SIG-M5 (cell line): Measurements from ENCODE around the gene SERPINB8.
"Not testable (repeated sequence)": the region's sequence is repeated elsewhere in the genome, so short reads cannot be mapped to it uniquely, and the experiment has no call there.

Experiments
- DNase-seq: peaks from one replicate; lab custom pipeline; 2025; lab: John Stamatoyannopoulos, UW

The SERPINB8 gene, protein sequence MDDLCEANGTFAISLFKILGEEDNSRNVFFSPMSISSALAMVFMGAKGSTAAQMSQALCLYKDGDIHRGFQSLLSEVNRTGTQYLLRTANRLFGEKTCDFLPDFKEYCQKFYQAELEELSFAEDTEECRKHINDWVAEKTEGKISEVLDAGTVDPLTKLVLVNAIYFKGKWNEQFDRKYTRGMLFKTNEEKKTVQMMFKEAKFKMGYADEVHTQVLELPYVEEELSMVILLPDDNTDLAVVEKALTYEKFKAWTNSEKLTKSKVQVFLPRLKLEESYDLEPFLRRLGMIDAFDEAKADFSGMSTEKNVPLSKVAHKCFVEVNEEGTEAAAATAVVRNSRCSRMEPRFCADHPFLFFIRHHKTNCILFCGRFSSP

DNA sequence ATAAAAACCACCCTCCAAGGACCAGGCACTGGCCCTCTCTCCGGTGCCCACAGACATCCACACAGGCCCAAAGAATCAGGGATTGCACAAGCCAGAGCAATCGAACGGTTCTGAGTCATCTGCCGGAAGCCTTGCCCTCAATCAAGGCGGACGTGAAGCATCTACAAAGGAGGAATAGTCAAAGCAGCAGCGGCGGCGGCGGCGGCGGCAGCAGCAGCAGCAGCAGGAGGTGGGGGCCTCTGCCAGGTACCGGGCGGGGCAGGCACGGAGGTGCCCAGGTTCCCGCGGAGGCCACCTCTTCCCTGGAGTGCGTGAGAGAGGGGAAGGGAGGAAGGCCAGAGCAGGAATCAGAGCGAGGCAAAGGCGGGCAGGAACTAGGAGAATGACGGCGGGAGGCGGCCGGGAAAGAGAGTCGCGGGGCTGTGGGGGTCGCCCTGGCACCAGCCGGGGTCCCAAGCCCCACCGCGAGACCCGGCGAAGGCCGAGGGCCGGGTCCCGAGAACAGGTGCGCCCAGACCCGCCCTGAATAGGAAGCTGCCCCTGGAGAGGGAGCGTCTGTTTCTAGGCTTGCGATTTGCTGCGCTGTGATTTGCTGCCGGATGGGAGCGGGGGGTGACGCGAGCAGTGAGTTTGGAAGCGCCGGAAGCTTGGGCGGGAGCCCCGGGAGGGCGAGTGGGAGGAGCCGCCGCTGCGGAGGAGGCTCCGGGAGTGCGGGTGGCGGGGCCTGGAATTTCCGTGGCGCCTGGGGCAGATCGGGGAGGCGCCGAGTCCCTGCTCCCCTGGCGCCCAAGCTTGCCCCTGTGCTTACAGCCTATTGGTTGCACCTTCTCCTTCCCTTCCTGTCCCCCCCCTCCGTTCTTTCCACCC lies at the start of gene SERPINB8:
Gene SERPINB8 (plus strand): TSS at position 140 of the 867 bp plus-strand sequence. CDS start 8,228 bp downstream, outside the sequence.
- peak; percentile 67 for DNase-seq

DNA sequence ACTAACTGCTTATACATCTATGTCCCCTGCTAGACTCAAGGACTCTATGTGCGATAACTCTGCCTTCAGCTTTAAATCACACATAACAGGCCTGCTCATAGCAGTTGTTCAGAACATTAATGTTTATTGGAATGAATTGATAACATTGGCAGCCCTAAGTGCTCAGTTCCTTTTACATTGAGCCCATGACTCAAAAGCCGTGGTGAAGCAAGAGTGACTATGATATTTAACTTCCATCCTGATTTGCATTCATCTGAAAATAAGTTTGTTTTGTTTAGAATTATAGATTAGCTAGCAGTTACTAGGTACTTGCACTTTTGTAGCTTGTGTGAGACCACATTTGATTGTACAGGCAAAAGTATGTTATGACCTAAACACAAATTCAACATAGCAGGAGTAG lies 47.8 kb upstream of the SERPINB8 start:
- no peak for DNase-seq

DNA sequence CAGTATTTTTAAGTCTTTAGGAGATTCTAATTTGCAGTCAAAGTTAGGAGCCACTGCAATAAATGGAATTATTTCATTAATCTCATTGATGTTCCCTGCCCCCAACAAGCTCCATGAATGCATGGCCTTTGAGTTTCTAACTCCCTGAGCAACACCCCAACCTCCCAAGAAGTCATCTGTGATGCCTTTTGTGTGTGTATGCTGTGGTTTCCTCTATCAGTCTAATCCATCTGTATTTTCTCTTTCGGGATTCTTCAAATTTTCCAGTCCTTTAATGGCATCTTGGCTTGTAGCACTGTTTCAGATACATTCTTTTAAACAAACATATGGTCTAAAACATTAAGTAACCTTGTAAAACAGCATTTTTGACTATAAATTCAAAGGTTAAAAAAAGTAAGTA lies 45.3 kb upstream of the SERPINB8 start:
- DNase-seq: no peak

DNA sequence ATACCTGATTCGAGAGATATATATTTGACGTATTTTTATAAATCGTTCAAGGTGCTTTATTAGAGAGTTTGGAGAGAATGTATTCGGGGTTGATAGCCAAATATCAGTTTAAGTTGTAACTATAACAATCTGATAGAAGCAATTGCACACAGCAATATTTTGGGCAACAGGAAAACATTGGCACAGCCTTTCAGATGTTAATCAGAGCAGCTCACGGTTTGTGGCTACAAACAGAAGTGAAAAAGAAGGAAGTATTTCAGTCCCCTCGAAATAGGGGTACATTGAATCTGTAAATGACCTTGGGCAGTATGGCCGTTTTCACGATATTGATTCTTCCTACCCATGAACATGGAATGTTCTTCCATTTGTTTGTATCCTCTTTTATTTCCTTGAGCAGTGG lies 41.5 kb upstream of the SERPINB8 start:
- peak; percentile 33 for DNase-seq

DNA sequence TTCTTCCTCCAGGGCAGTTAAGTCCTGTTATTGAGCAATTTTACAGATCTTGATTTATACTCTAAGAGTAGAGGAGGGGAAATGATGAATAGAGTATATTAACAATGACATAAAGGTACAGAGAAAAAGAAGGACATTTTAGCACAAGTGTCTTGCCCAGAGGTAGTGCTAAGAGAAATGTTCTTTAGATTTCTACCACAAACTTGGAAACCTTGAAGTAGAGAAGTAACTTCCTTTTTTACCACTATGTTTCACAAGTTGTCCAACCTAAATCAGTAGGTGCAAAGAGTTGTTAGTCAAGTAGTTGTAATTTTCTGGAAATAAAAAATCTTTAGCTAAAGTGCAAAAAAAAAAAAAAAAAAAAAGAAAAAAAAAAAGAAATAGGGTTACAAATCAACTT lies 40.5 kb upstream of the SERPINB8 start:
- DNase-seq: not testable (repeated sequence)

DNA sequence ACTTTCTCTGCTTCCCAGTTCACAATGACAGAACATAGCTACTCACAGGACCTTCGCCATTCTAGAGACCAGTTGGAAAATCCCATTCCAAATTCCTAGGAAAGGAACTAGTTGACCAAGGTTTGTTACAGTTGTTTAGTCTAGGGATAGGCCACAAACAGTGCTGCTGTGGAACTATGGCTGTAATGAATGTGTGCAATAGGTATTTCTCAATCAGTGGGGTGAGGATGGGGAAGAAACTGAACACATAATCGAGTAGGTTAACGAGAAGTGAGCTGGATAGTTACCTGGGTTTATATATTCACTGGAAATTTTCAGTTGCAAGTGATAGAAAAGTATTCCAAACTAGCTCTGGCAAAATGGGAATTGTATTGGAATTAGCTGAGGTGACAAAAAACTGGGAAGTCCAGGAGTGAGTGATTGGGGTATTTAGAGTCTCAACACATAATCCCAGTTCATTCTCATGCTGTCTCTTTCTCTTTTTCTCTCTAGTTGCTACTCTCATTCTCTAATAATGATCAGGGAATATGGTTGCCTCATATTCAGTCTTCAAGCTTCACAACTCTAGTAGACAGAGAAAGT lies 39.0 kb upstream of the SERPINB8 start:
- peak; percentile 13 for DNase-seq

DNA sequence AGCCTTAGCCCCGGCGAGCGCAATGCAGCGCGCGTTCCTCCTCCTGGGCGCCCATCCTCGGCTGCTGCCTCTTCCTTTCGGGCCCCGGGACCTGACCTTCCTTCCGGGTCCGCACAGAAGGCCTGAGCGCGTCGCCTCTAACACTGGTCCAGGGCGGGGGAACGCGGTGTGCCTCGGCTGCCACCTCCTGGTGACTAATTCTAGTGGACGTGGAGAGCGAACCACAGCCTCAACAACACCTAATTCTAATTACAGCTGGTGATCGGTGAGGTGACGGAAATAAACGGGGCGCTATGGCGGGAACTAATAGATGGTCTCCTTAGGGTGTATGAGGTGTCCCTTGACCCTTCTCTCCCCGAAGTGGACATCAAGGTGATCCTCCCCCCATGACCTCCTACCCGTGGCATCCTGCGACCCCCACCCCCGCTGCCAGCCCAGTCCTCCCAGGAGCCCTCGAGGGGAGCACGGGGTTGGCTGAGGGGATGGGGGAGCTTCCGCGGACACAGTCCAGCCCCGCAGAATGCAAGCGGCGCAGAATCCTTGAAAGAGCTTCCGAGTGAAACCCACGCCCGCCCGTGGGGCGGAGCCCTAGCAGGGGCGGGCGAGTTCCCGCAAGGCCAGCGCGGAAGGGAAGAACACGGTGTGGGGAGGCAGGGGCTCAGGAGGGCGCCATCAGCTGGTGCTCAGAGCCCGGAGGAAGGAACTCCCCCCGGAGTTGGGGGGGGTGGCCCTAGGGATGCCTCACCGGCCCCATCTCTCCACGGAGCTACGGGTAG lies 33.5 kb upstream of the SERPINB8 start:
- DNase-seq: peak; percentile 28

DNA sequence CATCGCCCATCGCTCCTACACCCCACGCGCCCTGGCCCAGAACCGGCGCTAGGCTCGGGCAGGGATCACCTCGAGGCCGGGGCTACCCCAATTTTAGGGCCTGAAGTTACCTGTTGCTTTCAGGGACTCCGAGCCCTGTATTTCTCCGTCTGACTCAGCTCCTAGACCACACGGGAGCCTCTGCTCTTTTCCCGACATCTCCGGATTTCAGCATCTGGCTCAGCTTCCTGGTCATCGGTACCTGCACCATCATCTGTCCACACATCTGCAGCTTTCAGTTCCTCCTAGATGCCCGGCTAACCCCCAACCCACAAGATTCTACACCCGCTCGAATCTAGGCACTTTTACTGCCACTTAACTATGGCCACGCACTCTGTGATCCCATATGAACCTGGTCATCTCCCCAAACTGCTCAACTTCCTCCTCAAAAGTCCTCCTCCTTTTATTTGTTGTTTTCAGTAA lies 32.9 kb upstream of the SERPINB8 start:
- DNase-seq: no peak

DNA sequence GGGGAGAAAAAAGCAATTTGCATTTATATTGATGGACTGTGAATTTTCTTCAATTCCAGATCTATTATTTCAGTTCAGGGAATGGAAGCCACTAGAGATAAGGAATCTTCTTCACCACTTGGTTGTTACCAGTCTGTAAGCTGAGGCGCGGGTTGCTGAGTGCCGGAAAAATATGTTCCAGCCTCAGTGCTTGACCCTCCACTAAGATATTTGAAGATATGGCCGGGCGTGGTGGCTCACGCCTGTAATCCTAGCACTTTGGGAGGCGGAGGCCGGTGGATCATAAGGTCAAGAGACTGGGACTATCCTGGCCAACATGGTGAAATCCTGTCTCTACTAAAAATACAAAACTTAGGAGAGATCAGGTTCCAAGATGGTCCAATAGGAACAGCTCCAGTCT lies 29.9 kb upstream of the SERPINB8 start:
- no peak for DNase-seq

DNA sequence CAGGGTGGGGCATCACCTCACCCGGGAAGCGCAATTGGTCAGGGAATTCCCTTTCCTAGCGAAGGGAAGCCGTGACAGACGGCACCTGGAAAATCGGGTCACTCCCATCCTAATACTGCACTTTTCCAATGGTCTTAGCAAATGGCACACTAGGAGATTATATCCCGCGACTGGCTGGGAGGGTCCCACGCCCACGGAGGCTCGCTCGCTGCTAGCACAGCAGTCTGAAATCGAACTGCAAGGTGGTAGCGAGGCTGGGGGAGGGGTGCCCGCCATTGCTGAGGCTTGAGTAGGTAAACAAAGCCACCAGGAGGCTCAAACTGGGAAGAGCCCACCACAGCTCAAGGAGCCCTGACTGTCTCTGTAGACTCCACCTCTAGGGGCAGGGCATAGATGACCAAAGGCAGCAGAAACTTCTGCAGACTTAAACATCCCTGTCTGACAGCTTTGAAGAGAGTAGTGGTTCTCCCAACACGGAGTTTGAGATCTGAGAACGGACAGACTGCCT lies 29.3 kb upstream of the SERPINB8 start:
- not testable (repeated sequence) for DNase-seq

DNA sequence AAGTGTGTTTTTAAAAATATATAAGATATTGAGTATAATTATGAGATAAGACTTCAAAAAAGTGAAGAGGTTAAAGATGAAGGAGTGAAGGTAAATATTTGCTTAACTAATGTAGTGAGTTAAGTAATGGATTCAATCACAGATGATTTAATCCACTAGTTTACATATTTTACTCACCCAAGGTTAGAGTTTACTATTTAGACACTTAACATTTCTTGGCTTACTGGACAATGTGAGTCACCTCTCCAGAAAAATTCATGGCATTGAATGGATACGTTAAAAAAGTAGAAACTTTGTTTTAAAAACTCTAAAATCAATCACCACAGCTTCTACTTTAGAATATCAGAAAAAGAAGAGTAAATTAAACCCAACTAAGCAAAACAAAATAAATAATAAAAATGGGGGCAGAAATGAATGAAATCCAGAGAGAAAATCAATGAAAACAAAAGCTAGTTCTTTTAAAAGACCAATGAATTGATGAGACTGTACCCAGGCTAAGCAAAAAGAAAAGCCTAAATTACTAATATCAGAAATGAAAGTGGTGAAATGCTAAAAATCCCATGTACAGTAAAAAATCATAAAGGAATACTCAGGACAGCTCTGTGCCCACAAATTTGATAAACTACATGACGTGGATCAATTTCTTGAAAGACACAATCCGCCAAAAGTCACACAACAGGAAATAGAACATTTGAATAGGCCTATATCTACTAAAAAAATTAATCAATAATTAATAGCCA lies 22.7 kb upstream of the SERPINB8 start:
- no peak for DNase-seq

DNA sequence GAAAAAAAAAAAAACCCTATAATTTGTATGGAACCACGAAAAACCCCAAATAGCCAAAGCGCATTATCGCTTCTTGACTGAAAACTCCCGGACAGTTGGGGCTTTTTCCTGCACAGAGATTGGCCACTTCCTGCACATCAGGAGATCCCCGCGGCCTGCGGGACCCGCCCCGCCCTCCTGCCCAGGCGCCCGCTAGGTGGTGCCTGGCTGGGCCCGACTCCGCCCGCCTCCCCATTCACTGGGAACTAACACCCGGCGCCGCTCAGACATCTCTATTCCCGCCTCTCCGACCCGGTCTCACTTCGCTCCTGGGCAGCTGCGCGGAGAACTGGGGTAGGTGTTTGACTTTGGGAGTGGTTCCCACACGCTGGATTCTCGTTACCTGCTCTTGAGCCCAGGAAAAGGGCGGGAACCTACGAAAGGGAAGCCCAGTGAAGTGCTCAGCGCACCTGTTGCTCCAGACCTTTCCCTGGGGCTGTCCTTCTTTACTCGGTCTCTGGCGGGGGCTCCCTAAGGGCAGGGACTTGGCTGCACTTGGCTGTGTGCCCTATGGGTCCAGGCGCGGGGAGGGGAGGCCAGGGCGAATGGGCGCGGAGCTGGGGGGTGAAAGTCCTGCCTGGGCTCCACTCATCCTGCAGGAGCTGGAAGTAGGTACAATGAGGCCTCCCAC lies 20.7 kb upstream of the SERPINB8 start, which contains the start of gene HMSD:
Gene HMSD (plus strand): TSS at position 234 of the 670 bp plus-strand sequence. CDS start 4,155 bp downstream, outside the sequence.
- DNase-seq: no peak

DNA sequence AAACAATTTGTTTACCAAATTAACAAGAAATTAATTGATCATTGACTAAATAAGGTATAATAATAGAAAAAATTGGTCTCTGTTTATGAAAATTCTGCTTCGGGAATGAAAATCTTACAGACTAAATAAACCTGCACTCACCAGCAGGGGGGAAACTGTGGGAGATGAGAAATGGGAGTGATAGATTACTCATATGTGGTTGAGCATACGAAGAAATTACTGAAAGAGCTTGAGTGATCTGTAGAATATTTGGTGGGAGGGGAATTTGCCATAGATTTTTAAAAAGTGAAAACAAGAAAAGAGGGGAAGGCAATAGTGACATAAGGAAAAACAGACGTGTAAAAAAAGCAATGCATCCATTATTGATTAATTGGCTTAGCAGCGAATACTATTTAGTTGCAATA lies 18.6 kb upstream of the SERPINB8 start:
- DNase-seq: no peak

DNA sequence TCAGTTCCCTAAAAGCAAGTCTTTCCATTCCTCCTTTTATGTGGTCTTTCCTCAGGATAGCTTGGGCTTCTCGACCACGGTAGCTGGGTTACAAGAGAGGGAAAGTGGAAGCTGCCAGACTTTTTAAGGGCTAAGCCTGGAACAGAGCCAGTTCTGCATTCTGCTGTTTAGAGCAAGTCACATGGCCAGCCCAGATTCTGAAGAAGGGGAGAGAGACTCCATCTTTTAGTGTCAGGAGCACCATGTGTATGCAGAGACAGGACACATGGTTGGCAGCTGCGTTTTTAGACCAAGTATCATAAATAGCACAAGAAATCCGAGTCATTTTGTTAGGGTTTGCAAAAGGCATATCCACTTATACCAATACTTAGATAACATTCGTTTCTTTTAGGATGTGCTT lies 16.1 kb upstream of the SERPINB8 start:
- no peak for DNase-seq

DNA sequence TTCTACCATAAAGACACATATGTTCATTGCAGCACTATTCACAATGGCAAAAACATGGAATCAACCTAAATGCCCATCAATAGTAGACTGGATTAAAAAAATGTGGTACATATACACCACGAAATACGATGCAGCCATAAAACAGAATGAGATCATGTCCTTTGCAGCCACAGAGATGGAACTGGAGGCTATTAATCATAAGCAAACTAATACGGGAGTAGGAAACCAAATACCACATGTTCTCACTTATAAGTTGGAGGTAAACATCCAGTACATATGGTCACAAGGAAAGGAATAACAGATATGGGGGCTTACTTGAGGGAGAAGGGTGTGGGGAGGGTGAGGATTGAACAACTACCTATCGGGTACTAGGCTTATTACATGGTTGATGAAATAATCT lies 13.1 kb upstream of the SERPINB8 start:
- DNase-seq: no peak

DNA sequence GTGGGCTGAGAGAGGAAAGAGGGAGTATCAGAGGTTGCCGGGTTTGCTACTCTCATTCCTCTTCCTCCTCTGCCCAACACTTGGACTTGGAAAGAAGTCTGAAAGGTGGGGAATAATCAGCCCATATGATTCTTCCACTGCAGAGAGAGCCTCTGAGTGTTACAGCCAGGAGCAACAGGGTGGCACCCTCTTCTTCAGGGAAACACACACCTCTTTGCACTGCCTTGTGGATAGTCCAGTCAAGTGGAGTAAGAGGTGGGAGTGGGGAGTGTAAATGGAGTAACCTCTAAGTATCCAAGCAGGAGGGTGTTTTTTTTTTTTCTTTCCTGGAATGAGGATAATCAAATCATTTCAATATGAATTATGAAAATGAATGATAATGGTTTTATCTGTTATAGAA lies 9.0 kb upstream of the SERPINB8 start:
- no peak for DNase-seq

DNA sequence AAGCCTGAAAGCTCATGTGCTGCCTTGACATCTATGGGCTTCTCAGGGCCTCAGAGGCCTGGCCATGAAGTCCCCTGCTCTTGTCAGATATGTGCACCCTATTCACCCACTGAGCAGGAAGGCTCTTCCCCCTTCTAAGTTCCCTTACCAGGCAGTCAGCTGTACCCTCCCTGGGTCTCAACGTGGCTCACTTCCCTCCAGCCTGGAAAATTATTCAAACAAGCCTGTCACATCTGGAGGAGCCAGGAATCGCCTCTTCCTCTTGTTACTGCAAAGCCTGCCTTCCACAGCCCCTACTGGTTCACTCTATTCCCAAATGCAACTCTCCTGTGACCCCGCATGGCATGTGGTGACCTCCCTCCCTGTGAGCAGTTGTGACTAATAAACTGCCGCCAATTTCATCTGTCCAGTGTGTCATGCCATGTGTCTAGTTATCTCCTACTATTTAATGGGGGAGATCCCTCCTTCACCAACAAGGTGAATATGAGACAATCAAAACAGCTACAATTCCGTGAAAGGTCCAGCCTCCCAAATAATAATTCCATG lies 8.4 kb upstream of the SERPINB8 start:
- DNase-seq: no peak

DNA sequence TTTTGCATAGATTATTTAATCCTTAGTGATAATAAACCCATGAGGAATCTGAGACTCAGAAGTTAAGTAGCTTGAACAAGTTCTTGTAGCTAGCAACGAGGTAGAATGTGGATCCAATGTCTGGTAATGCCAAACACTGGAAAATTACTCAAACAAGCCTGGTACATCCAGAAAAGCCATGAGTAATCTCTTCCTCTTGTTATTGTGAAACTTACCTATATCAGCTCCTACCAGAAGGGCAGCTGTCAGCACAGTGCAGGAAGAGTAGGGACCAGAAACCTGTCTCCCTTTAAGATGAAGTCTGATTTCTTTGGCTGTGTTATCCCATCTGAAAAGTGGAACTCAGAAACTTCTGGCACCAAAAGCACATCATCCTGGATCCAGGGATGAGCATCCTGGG lies 7.7 kb upstream of the SERPINB8 start:
- DNase-seq: no peak

DNA sequence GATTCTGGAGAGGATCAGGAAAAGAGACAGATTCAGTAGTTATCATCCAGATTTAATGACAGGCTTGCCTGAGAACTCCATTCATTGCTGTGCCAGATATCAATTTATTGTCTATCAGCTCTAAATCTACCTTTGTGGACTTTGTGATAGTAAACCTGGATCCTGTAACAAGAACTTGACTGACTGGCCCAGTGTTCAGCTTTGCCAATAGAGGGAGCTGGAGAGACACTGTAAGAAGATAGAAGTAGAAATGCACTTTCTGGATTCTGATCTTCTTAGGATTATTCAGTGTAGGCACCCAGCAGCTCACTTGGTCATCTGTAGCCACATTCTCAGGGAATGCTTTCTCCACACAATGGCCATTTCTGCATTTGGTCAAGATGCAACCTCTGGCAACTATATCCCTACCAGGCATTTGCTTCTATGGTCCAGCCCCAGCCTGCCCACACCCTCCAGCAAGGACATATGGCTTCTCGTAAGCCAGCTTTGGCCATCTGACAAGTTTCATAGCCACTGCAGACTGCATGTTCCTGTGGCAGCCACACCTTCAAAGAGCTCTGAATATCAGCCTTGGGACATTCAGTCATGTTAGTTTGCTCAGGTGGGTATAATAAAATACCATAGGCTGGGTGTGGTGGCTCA lies 6.1 kb upstream of the SERPINB8 start:
- peak; percentile 9 for DNase-seq
